ENCODE measurements around the gene TMC6. TPM values are rescaled to one million over a fixed set of nuclear protein-coding genes. Genes with fewer than 3 reads are reported as not detected.

Gene TMC6
- total and polyA plus RNA-seq, 2 of the 13 experiments (the other 11 are each of a cell fraction or from before 2014, with no cell fraction given): 48.4 to 99.1 TPM

- TF ChIP-seq HNF1A (IDR thresholded peaks at IDR 0.05; ENCODE audit: low read depth): no peak
- TF ChIP-seq HNF1A (CRISPR knock-in tag; IDR thresholded peaks at IDR 0.05; ENCODE audit: borderline replicate concordance): 0 out of 2 replicates have a peak, but pooled peaks have one; percentile 18
- no peak for TF ChIP-seq PHB2 (IDR thresholded peaks at IDR 0.05; ENCODE audit: partially characterized antibody)
- no peak for TF ChIP-seq ZNF670 (CRISPR knock-in tag; IDR thresholded peaks at IDR 0.05; ENCODE audit: borderline replicate concordance)
- no peak for TF ChIP-seq MTF1 (CRISPR knock-in tag; IDR thresholded peaks at IDR 0.05)
- TF ChIP-seq NFIB (CRISPR knock-in tag; IDR thresholded peaks at IDR 0.05; ENCODE audit: borderline replicate concordance): 0 out of 2 replicates have a peak, but pooled peaks have one; percentile 90
- TF ChIP-seq TAF15 (IDR thresholded peaks at IDR 0.05; ENCODE audit: low read depth, low read length, poor library complexity, severe bottlenecking): no peak
- no peak for TF ChIP-seq CCDC6 (CRISPR knock-in tag; IDR thresholded peaks at IDR 0.05)
- TF ChIP-seq ZNF121 (CRISPR knock-in tag; IDR thresholded peaks at IDR 0.05): no peak
- TF ChIP-seq ZFYVE20 (CRISPR knock-in tag; IDR thresholded peaks at IDR 0.05; ENCODE audit: borderline replicate concordance, low read depth): no peak
Measured at GRCh38 chr17:78117027-78117981, 11.3 kb downstream of the TMC6 start (continued).

Measured in HepG2 (cell line).